Measurements from ENCODE around the gene PRKAR2A. TPM values are rescaled to one million over a fixed set of nuclear protein-coding genes. Genes with fewer than 3 reads are reported as not detected.
"Not testable (repeated sequence)": the region's sequence is repeated elsewhere in the genome, so short reads cannot be mapped to it uniquely, and the experiment has no call there.

The PRKAR2A gene
- polyA plus RNA-seq, 3 donors: 7.5 to 13.0 (median 12.3) TPM

- Histone ChIP-seq H3K9ac (ENCODE audit: insufficient read depth, low read length, poor library complexity, severe bottlenecking) (no peak overlapping the region), H3K79me2 (ENCODE audit: insufficient read depth, low read length) (no peaks in the 10 kb centered on the region), H3K4me2 (replicated peaks; ENCODE audit: extremely low read depth, low read length, poor library complexity, severe bottlenecking) (no peak overlapping the region), H3K4me3 (replicated peaks in 1 of 3; ENCODE audit: low read depth in 2 of 3, low read length in 3 of 3) (no peak overlapping the region), H3K9me3 (replicated peaks in 1 of 2; ENCODE audit: control insufficient read depth in 1 of 2, insufficient read depth in 1 of 2, low read length in 2 of 2) (no peaks in the 10 kb centered on the region), H3K36me3 (replicated peaks in 1 of 2; ENCODE audit: control insufficient read depth in 1 of 2, insufficient read depth in 2 of 2, low read length in 2 of 2) (peaks cover 0 to 14% of the 10 kb centered on the region in 2 donors), H4K20me1 (ENCODE audit: insufficient read depth, low read length) (no peaks in the 10 kb centered on the region), H2AFZ (ENCODE audit: insufficient read depth, low read depth, low read length, poor library complexity, severe bottlenecking) (no peak overlapping the region), H3K27me3 (ENCODE audit: control insufficient read depth in 2 of 2, insufficient read depth in 2 of 2, low read length in 2 of 2) (no peaks in the 10 kb centered on the region), H3K27ac (ENCODE audit: low read depth in 1 of 2, low read length in 2 of 2) (no peak overlapping the region), H3K4me1 (ENCODE audit: control insufficient read depth in 1 of 2, insufficient read depth in 2 of 2, low read length in 2 of 2) (no peaks in the 10 kb centered on the region)
- WGBS (ENCODE audit: insufficient coverage): no CpG with 5 or more reads among the region's 7 CpGs
- Mint-ChIP-seq H3K27me3 (ENCODE audit: low read depth in 3 of 3) (peaks cover 0 to 2% (median 0%) of the 10 kb centered on the region in 3 donors), H3K4me3 (no peak overlapping the region), H3K27ac (peak overlapping the region in 3 of 7 donors; percentile 54 to 74 (median 65)), H3K4me1 (peaks cover 6% of the 10 kb centered on the region), H3K9me3 (no peaks in the 10 kb centered on the region), H3K36me3 (peaks cover 11 to 15% of the 10 kb centered on the region in 2 donors)
- intact Hi-C loops (cut with micrococcal nuclease): no loop called here
- TF ChIP-seq CTCF (IDR thresholded peaks at IDR 0.05): no peak
- DNase-seq: no peak
These were observed 51.5 kb downstream of the PRKAR2A start for GRCh38 chr3:48795997-48796732.

GRCh38 chr3:48793484-48793883 lies 54.2 kb downstream of the PRKAR2A start:
- H3K79me2 ChIP-seq (ENCODE audit: insufficient read depth, low read length); H3K27me3 ChIP-seq (ENCODE audit: control insufficient read depth in 2 of 2, insufficient read depth in 2 of 2, low read length in 2 of 2); H3K4me3 Mint-ChIP-seq; DNase-seq; H3K4me2 ChIP-seq (replicated peaks; ENCODE audit: extremely low read depth, low read length, poor library complexity, severe bottlenecking); H3K9me3 Mint-ChIP-seq; H4K20me1 ChIP-seq (ENCODE audit: insufficient read depth, low read length); H3K4me1 ChIP-seq (ENCODE audit: control insufficient read depth in 1 of 2, insufficient read depth in 2 of 2, low read length in 2 of 2); H3K9ac ChIP-seq (ENCODE audit: insufficient read depth, low read length, poor library complexity, severe bottlenecking); H3K27me3 Mint-ChIP-seq (ENCODE audit: low read depth in 3 of 3); intact Hi-C loops (cut with micrococcal nuclease); H3K4me3 ChIP-seq (replicated peaks in 1 of 3; ENCODE audit: low read depth in 2 of 3, low read length in 3 of 3); H2AFZ ChIP-seq (ENCODE audit: insufficient read depth, low read depth, low read length, poor library complexity, severe bottlenecking); H3K9me3 ChIP-seq (replicated peaks in 1 of 2; ENCODE audit: control insufficient read depth in 1 of 2, insufficient read depth in 1 of 2, low read length in 2 of 2); H3K27ac ChIP-seq (ENCODE audit: low read depth in 1 of 2, low read length in 2 of 2); H3K4me1 Mint-ChIP-seq: not testable (repeated sequence)
- peaks cover 8 to 37% of the 10 kb centered on the region in 2 donors for H3K36me3 ChIP-seq (replicated peaks in 1 of 2; ENCODE audit: control insufficient read depth in 1 of 2, insufficient read depth in 2 of 2, low read length in 2 of 2)
- Mint-ChIP-seq H3K36me3 (peaks cover 27 to 39% of the 10 kb centered on the region in 2 donors), H3K27ac (peak overlapping the region in 1 of 7 donors; percentile 7)
- WGBS (ENCODE audit: insufficient coverage): 100% methylated on average over 1 of the region's 2 CpGs
